Fibroblast of villous mesenchyme (primary cell): ENCODE results near the gene TINAGL1. TPM values are rescaled to one million over a fixed set of nuclear protein-coding genes. Genes with fewer than 3 reads are reported as not detected.
"Not testable (repeated sequence)": the region's sequence is repeated elsewhere in the genome, so short reads cannot be mapped to it uniquely, and the experiment has no call there.

ENCODE experiments used
- DNase-seq: peaks from one replicate; pipeline ENCODE4 v3.0.0-alpha.2; 2010; ENCODE audit warnings: low read depth
- H3K4me3 ChIP-seq: 2 replicates; pipeline ENCODE4 v1.5.1; 2011; ENCODE audit warnings: low read depth, mild to moderate bottlenecking, low read length
- total RNA-seq: library from RNA; depleted of rRNA; stranded (reverse); fragments of >200 nt; gene quantifications from 2 replicates; pipeline ENCODE4 v1.2.3, GENCODE V29; 2012
- TF ChIP-seq, protein P1 (sequence below): IDR thresholded peaks from 2 replicates; pipeline ENCODE4 v1.5.1; 2012; ENCODE audit warnings: low read depth, mild to moderate bottlenecking, low read length; ENCODE audit not compliant: insufficient read depth

The TINAGL1 gene
- total RNA-seq, 1 donor, result 60.5 TPM

DNA sequence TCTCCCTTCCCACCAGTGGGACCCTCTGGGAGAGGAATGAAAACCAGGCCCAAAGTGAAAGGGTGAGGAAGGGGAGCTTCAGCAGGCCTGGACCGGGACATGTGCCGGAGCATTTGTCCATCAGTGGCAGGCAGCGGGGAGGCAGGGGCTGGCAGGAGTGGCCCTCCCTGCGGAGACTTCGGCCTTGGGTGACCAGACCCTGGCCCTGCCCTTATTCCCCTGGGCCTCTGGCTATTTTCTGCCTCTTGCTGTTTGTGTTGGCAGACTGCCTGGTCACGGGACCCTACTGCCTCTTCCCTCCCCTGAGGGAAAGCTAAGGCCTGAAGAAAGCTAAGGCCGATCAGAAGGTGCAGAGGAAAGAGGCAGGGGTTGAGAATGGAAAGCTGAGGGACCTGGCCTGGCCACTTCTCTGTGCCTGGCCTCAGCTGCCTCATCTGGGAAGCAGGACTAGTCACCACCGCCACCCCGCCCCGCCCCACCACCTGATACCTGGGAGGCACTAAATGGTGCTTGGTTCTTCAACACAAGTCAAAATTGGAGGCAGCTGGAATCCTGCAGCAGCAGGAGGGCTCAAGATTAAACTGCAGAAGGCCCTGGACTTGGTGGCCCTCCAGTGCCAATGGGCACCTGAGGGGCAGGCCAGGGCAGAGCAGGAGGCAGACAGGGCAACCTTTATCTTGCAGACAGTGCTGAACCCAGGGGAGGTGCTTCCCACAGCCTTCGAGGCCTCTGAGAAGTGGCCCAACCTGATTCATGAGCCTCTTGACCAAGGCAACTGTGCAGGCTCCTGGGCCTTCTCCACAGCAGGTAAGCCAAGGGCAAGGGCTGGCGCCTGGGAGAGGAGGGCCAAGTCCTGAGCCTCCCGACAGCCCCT, 7.9 kb downstream of the TINAGL1 start:
- H3K4me3 ChIP-seq, result no peak overlapping the region
- TF ChIP-seq, protein P1, sequence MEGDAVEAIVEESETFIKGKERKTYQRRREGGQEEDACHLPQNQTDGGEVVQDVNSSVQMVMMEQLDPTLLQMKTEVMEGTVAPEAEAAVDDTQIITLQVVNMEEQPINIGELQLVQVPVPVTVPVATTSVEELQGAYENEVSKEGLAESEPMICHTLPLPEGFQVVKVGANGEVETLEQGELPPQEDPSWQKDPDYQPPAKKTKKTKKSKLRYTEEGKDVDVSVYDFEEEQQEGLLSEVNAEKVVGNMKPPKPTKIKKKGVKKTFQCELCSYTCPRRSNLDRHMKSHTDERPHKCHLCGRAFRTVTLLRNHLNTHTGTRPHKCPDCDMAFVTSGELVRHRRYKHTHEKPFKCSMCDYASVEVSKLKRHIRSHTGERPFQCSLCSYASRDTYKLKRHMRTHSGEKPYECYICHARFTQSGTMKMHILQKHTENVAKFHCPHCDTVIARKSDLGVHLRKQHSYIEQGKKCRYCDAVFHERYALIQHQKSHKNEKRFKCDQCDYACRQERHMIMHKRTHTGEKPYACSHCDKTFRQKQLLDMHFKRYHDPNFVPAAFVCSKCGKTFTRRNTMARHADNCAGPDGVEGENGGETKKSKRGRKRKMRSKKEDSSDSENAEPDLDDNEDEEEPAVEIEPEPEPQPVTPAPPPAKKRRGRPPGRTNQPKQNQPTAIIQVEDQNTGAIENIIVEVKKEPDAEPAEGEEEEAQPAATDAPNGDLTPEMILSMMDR, result no peak
- DNase-seq, result peak; percentile 79

DNA sequence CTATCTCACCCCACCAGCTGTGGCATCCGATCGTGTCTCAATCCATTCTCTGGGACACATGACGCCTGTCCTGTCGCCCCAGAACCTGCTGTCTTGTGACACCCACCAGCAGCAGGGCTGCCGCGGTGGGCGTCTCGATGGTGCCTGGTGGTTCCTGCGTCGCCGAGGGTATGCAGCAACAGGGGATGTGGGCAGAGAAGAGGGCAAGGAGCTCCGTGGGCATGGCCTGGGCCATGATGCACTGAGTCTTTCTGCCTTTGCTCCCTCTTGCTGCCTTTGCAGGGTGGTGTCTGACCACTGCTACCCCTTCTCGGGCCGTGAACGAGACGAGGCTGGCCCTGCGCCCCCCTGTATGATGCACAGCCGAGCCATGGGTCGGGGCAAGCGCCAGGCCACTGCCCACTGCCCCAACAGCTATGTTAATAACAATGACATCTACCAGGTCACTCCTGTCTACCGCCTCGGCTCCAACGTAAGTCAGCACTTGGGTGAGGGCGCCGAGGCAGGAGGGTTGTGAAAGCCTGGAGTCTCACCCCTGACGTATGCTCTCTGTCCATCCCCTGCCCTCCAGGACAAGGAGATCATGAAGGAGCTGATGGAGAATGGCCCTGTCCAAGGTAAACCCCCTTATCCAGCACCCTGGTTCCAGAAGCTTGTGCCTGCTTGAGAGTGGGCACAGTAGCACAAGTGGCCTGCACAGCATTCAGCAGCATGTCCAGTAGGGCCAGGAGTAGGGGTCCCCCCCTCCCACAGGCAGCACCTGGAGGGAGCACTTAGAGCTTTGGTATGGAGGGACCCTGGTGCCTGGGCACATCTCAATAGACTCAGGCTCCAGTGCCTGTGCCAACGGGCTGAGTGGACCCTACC, 8.8 kb downstream of the TINAGL1 start:
- DNase-seq, result no peak
- no peak overlapping the region for H3K4me3 ChIP-seq
- TF ChIP-seq, protein P1, result no peak

DNA sequence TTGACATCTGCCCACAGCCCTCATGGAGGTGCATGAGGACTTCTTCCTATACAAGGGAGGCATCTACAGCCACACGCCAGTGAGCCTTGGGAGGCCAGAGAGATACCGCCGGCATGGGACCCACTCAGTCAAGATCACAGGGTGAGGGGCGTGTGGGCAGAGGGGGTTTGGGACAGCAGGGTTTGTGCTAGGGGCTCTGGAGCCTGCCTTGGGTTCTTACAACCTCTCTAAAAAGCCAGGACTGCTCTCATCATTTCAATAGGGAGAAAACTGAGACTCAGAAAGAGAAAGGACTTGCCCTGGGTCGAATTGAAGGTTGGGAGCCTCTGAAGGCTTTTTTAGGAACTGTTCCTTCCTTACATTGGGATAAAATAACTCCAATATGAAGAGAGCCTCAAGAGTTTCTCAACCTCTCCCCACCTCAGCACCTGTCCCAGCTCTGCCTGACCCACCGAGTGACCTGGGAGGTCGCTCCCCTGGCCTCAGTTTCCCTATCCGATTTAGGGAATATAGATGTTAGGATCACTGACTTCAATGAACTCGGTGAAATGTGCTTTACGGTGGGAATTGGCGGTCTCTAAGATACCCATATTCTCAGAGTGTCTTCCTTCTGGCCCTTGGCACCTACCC, 9.5 kb downstream of the TINAGL1 start:
- TF ChIP-seq, protein P1, result no peak
- no peak overlapping the region for H3K4me3 ChIP-seq
- no peak for DNase-seq

DNA sequence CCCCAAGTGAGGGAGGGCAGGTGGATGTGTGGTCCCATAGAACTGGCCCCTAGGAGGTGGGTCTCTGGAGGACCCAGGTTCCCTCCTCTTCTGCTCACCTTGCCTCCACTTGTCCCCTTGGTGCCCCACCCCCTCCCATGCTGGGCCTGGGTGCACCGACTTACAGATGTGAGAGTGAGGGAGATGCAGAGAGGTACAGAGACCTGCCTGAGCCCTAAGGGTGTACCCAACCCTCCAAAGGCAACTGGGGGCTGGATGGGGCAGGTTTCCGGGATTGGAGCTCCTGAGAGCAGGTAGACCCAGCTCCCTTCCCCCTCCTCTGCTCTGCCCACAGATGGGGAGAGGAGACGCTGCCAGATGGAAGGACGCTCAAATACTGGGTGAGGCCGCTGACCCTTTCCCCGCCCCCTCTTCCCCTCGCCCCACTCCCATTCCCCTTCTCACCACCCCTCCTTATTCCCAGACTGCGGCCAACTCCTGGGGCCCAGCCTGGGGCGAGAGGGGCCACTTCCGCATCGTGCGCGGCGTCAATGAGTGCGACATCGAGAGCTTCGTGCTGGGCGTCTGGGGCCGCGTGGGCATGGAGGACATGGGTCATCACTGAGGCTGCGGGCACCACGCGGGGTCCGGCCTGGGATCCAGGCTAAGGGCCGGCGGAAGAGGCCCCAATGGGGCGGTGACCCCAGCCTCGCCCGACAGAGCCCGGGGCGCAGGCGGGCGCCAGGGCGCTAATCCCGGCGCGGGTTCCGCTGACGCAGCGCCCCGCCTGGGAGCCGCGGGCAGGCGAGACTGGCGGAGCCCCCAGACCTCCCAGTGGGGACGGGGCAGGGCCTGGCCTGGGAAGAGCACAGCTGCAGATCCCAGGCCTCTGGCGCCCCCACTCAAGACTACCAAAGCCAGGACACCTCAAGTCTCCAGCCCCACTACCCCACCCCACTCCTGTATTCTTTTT, 10.3 kb downstream of the TINAGL1 start:
- H3K4me3 ChIP-seq, result no peak overlapping the region
- no peak for DNase-seq
- TF ChIP-seq, protein P1, result no peak

DNA sequence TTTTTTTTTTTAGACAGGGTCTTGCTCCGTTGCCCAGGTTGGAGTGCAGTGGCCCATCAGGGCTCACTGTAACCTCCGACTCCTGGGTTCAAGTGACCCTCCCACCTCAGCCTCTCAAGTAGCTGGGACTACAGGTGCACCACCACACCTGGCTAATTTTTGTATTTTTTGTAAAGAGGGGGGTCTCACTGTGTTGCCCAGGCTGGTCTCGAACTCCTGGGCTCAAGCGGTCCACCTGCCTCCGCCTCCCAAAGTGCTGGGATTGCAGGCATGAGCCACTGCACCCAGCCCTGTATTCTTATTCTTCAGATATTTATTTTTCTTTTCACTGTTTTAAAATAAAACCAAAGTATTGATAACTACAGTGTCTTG, 11.0 kb downstream of the TINAGL1 start:
- H3K4me3 ChIP-seq, DNase-seq: not testable (repeated sequence)

DNA sequence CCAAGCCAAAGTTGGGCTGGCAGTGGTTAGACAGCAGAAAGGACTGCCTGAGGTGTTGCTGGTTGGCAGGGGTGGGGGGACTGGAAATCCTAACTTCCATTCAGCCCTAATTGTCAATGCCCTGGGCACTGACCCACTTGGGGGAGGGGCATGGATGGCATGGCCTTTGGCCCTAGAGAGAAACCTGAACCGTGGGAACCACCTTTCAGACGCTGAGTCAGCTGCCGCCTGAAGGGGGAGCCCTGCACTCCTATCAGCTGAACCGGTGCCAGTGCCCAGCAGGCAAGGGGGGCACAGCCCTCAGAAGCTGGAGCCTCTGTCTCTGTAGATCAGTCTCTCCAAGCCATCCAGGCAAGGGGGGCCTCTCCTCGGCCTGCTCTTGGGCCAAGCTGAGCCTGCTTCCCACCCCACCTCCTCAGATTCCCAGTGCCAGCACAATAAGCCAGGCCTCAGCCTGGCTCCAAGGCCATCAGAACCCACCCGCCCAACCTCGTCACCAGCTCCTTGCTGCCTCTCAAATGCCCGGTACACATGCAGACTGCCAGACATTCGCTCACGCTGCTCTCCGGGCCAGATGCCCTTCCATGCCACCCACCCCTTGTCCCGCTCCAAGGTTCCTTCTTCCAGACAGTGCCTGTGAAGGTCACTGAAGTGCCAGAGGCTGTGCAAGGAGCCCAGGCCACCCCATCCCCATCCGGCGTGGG, 11.6 kb downstream of the TINAGL1 start:
- TF ChIP-seq, protein P1, result peak; percentile 70
- H3K4me3 ChIP-seq, result no peak overlapping the region
- peak; percentile 54 for DNase-seq
